NCI-H460 (cell line): ENCODE measurements around the gene PRXL2B. TPM values are rescaled to one million over a fixed set of nuclear protein-coding genes. Genes with fewer than 3 reads are reported as not detected.
"Not testable (repeated sequence)": the region's sequence is repeated elsewhere in the genome, so short reads cannot be mapped to it uniquely, and the experiment has no call there.

Experiments
- DNase-seq: peaks from one replicate; pipeline ENCODE4 v3.0.0-alpha.2; 2016; ENCODE audit warnings: low read depth; ENCODE audit errors: extremely low read depth
- total RNA-seq: library from RNA; depleted of rRNA; stranded (reverse); fragments of >200 nt; shearing (Covaris generic); gene quantifications from 2 replicates; pipeline ENCODE4 v1.2.3, GENCODE V29; 2014

Gene PRXL2B
- total RNA-seq, 1 experiment from 2014 or later, result 4.7 TPM

DNA sequence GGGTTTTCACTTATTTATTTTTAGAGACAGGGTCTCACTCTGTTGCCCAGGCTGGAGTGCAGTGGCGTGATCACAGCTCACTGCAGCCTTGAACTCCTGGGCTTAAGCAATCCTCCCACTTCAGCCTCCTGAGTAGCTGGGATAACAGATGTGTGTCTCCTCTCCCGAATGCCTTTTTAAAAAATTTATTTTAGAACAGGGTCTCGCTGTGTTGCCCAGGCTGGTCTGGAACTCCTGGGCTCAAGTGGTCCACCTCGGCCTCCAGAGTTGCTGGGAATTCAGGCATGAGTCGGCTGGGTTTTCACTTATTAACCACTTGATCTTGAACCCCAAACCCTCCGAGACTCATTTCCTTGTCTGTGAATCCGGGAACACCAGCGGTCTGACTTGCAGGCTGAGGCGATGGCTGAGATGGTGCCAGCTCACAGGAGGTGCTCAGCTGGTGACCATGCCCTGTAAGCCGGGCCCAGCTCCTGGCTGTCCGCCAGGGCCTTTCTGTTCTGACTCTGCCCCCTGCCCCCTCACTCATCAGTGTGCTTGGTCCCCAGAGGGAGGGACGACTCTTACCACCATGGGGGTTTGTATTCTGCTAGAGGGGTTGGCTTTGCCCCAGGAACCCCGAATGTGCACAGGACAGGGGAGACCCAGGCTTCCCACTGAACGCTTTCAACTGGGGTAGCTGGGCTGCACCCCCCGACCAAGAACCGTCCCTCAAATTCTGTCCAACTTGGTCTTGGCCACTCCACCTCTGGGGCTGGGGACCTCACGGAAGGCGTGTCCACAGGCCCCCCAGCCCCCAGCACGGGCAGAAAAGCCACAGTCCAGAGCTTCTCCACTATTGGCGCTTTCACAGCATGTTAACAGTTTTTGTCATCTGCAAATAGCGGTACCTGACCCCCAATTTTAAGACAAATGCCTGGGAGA lies 23.7 kb downstream of the PRXL2B start:
- DNase-seq, result no peak

DNA sequence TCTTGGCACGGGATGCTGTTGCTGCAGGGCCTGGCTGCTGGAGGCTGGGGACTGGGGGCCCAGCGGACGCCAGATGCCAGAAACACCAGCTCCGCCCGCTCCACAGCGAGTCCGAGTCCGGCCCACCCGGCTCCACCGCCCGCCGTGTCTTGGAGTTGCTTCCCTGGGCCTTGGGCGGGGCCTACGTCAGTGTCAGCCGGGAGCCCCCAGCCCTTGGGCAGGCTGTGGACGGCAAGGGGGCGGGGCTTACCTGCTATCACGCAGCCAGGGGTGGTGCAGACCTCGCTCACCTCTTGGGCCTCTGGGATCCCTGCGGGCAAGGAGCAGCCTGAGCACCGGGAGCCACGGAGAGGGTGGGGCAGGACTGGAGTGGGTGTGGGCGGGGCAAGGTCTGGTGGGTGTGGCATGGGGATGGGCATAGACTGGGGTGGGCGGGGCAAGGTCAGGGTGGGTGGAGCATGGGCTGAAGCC lies 24.5 kb downstream of the PRXL2B start:
- DNase-seq, result no peak

DNA sequence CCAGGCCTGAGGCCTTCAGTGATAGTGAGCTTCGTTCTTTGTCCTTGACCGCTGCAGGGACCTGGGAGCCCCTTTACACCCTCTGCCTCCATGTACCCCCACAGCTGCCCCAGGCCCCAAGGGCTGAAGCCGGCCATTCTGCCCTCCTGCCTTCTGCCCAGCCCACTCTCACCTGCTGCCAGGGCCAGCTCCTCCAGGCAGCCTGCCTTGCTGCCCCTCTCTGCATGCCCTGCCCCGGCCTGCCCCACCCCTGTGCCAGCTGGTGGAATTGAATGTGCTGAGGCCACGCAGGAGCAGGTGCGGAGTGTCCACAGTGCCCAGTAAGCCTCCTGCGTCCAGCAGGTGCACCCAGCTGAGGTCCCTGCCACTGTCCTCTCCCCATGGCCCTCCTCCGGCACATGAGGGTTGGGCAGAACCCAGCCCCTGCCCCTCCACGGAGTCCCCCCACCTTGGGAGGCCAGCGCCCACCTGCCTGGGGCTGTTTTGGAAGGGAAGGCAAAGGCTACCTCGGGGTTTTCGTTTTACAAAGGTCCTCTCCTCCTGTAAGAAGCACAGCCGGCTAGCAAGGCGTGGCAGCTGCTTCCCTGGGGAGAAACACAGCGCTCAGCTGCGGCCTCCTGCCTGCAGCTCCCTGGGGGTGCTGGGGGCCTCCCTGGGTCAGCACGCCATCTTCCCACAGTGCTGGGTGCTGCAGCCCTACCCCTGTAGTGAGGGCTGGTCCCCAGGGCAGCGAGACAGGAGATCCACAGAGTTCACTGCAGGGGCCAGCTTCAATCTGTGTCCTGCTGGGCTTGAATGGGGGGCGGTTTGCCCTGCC lies 25.3 kb downstream of the PRXL2B start:
- no peak for DNase-seq

- DNase-seq, result no peak
These were observed 26.2 kb downstream of the PRXL2B start for GRCh38 chr1:2612591-2613365.

- DNase-seq, result no peak
These were observed 27.6 kb downstream of the PRXL2B start for GRCh38 chr1:2614145-2614544.

- no peak for DNase-seq
These were observed 31.4 kb downstream of the PRXL2B start for GRCh38 chr1:2617971-2618470.

- DNase-seq, result no peak
These were observed 37.2 kb downstream of the PRXL2B start for GRCh38 chr1:2623571-2624337.

DNA sequence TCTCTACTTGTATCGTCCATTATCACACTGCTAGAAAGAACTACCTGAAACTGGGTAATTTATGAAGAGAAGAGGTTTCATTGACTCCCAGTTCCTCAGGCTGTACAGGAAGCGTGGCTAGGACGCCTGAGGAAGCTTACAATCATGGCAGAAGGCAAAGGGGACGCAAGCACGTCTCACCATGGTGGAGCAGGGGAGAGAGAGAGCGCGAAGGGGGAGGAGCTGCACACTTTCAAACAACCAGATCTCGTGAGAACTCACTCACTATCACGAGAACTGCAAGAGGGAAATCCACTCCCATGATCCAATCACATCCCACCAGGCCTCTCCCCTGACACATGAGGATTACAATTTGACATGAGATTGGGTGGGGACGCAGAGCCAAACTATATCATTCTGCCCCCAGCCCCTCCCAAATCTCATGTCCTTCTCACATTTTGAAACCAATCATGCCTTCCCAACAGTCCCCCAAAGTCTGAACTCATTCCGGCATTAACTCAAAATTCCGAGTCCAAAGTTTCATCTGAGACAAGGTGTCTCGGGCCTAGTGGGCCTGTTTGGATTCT lies 38.2 kb downstream of the PRXL2B start:
- DNase-seq, result no peak

DNA sequence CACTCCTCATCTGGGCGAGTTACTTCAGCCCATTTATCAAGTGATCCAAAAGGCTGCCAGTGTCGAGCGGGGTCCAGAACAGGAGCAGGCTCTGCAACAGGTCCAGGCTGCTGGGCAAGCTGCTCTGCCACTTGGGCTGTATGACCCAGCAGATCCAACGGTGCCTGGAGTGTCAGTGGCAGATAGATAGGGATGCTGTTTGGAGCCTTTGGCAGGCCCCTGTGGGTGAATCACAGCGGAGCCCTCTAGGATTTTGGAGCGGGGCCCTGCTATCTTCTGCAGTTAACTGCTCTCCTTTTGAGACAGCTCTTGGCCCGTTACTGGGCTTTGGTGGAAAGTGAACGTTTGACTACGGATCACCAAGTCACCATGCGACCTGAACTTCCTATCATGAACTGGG lies 38.7 kb downstream of the PRXL2B start:
- no peak for DNase-seq

GRCh38 chr1:2625748-2626147 lies 39.2 kb downstream of the PRXL2B start:
- DNase-seq, result not testable (repeated sequence)

- DNase-seq, result no peak
These were observed 41.2 kb downstream of the PRXL2B start for GRCh38 chr1:2627746-2628145.

DNA sequence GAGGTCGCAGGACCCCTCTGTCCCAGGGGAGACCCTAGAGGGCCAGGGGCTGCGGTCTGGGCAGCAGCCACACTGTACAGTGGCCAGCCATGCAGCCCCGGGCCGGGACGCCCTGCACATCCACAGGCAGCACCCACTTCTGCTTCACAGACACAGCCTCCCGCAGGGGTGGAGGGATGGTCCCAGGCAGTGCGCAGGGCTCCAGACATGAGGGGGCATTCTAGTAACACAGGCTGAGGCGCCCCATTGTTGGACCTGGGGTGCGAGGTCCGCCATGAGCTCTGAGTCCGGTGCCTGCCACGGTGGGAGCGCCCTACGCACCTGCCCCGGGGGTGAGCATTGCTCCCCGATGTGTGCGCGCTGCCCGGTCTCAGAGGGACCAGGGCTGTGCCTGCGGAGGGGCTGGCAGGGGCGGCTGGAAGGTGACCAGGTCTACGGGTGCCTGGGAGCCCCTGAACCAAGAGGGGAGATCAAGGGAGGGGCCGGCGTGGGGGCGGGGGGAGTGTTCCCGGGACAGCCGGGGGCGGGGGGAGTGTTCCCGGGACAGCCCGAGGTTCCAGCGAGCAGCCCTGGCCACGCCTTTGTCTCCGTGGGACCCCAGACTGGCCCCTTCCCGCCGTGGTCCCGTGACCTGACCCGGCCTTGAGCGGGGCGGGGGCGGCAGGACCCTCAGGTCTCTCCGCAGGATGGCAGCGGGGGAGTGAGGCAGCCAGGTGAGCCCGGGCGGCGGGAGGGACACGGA lies 41.8 kb downstream of the PRXL2B start:
- no peak for DNase-seq

- DNase-seq, result no peak
These were observed 42.5 kb downstream of the PRXL2B start for GRCh38 chr1:2628933-2629626.

GRCh38 chr1:2629627-2630497 lies 43.3 kb downstream of the PRXL2B start:
- DNase-seq, result no peak

- no peak for DNase-seq
These were observed 44.0 kb downstream of the PRXL2B start for GRCh38 chr1:2630498-2631135.

DNA sequence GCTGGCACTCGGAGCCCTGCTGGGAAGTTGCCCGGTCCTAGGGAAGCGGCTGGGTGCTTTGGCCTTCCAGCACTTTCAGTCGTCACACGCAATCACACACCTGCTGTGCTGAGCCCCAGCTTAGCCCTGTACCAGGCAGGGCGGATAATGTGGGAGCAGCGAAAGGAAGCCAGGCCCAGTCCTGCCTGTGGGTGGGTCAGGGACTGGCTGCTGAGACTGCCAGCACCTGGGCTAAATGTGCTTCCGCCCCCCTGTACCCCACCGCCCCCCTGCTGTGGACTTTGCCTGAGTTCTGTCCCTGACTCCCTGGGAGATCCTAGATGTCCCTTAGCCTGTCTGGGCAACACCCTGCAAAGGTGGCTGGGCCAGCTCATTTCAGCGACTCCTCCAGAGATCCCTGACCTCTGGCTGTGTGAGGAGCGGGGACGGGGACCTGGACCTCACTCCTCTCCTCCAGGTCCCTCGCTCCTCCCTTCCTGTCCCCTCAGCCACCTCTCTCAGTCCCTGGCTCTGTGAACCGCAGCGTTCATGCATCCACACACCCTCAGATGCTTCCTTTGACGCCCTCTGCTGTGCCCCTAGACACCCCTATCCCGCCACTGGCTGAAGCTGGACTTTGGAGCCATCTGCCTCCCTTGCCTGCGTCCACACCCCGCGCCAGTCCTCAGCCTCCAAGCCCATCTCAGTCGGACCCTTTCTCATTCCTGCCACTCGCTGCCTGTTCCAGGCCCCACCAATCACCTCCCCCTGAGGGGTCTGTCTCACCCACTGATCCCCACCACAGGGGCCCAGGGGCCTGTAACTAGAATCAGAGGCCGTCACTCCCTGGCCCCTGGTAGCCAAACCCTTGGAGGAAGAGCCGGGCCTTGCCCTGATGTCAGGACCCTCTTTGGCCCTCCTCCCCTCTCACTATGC lies 44.8 kb downstream of the PRXL2B start:
- DNase-seq, result no peak
